GM21381 (cell line): ENCODE measurements around the gene WDR62.

Experiments
- ATAC-seq: cut with Tn5 transposase; IDR thresholded peaks from one replicate; pipeline ENCODE4 v1.9.1; 2021; ENCODE audit warnings: mild to moderate bottlenecking, moderate library complexity; ENCODE audit not compliant: unreplicated experiment

Gene WDR62

DNA sequence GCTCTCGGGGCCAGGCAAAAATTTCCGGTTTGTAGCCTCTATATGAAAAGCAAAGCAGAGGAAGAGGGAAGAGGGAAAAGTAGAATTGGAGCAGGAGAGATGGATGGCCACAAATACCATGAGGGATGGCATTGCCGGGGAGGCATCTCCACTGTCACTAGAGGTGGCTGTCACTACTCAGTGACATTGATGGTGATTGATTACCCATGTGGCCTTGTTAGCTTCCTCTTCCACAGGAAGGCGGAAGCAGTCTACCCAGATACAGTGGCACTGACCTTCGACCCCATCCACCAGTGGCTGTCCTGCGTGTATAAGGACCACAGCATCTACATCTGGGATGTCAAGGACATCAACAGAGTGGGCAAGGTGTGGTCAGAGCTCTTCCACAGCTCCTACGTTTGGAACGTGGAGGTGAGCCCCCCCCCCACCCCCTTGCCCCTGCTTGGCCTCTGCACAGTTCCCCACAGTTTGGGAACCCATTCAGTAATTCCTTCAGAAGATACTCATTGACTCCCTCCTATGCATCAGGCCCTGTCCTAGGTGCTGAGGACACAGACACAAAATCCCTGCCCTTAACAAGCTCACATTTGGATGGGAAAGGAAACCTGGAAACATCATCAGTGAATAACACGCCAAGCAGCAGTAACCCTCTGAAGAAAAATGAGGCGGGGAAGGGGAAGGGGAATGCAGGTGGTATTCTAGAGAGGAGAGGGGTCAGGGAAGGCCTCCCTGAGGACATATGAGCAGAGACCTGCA is 18.6 kb downstream of the WDR62 start:
- no peak for ATAC-seq

- no peak for ATAC-seq
These were observed 24.8 kb downstream of the WDR62 start for GRCh38 chr19:36079389-36079945.

DNA sequence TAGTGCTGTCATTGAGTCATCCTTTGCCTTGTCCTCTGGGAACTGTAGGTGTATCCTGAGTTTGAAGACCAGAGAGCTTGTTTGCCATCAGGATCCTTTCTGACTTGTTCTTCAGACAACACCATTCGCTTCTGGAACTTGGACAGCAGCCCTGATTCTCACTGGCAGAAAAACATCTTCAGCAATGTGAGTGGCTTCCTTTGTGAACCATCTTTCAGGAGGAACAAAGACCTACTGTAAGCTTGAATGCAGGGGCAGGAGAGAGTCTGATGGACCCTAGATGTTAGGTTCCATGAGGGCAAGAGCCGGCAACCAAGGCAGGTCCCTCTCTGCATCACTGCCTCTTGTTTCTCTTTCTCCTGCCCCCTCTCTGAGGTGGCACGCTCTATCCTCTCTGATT is 26.7 kb downstream of the WDR62 start:
- ATAC-seq: no peak

DNA sequence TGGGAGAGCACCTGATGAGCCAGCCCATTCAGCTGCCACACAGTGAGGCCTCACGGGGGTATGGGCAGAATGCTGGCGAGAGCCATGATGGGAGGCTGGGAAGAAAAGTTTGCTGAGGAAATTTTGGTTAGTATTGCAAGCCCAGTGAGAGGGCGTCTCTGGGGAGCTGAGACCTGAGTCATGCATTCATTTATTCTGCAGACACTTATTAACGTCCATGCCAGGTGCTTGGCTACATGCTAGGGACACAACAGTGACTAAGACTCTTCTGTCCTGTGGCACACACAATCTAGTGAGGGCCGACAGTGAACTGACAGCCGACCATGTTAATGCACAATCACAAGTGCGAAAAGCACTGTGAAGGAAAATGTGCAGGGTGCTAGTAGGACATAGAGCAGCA is 27.2 kb downstream of the WDR62 start:
- no peak for ATAC-seq

DNA sequence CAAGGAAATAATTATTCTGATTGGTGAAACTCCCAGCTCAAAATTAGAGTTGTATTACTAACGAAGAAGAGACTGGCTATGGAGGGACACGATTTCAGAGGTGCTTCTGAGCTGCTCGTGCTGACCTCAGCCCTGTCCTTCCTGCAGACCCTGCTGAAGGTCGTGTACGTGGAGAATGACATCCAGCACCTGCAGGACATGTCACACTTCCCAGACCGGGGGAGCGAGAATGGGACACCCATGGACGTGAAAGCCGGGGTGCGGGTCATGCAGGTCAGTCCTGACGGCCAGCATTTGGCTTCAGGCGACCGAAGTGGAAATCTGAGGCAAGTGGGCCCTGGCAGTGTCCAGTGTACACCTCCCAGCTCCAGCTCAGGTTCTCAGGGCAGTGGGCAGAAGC is 28.2 kb downstream of the WDR62 start:
- no peak for ATAC-seq

- ATAC-seq: no peak
These were observed 29.7 kb downstream of the WDR62 start for GRCh38 chr19:36084231-36085009.

GRCh38 chr19:36086326-36086725 is 31.6 kb downstream of the WDR62 start:
- no peak for ATAC-seq

DNA sequence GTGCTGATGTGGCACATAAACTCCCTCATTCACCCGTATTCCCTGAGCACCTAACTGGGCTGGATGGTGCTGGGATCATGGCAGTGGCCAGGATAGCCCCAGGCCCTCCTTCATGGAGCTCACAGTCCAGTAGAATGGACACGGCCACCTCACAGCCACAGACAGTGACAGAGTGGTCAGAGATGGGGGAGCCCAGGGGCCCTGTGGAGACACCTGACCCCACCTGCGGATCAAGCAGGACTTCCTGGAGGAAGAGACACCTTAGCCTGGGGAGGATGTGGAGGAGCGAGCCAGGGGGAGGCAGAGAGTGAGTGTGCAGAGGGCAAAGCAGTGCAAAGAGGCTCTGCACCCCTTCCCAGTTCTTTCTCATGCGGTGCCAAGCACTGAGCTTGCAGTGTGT is 35.1 kb downstream of the WDR62 start:
- no peak for ATAC-seq

GRCh38 chr19:36090910-36091695 is 36.4 kb downstream of the WDR62 start:
- no peak for ATAC-seq

DNA sequence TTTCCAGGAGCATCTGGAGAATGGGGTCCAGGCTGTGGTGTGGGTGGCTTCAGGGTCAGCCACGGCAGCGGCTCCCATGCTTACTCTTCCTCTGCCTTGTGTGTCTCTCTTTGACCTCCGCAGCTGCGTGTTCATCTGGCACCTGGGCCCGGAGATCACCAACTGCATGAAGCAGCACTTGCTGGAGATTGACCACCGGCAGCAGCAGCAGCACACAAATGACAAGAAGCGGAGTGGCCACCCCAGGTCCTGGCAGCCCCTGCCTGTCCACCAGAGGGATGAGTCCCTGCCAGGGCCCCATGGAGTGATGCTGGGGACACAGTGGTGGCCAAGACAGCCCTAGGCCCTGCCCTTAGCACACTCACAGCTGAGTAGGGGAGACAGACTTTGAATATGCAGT is 37.9 kb downstream of the WDR62 start:
- no peak for ATAC-seq

GRCh38 chr19:36093146-36093662 is 38.5 kb downstream of the WDR62 start:
- no peak for ATAC-seq

- ATAC-seq: no peak
These were observed 39.0 kb downstream of the WDR62 start for GRCh38 chr19:36093687-36094086.

GRCh38 chr19:36097036-36097435 is 42.3 kb downstream of the WDR62 start:
- ATAC-seq: no peak

DNA sequence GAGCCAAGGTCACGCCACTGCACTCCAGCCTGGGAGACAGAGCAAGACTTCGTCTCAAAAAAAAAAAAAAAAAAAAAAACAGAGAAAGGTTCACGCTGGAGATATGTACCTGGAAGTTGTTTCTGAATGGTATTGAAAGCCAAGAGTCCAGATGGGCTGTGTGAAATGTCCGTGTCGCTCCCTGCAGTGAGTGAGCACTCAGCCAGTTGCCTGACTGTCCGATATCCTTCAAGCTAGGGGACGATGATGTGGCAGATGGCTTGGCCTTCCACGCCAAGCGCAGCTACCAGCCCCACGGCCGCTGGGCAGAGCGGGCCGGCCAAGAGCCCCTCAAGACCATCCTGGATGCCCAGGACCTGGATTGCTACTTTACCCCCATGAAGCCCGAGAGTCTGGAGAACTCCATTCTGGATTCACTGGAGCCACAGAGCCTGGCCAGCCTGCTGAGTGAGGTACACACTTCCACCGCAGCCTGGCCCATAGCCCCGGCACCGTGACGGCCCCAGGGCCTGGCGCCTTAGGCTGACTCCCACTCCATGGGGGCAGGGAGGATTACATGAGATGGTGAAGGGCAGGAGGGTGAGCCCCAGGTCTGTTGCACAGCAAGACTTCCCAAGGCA is 44.6 kb downstream of the WDR62 start:
- ATAC-seq: no peak

DNA sequence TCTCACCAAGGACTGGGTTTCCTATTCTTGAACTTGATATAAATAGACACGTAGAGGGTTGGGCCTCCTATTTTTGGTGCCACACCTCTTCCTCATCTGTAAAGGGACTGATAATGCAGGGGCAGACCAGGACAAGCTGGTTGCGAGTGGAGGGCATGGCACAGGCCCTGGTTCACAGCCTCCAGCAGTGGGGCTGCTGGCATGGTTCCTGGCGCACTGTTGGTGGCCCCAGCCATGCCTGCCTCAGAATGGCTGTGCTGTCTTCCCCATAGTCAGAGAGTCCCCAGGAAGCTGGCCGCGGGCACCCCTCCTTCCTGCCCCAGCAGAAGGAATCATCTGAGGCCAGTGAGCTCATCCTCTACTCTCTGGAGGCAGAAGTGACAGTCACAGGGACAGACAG is 45.8 kb downstream of the WDR62 start:
- no peak for ATAC-seq

- no peak for ATAC-seq
These were observed 47.0 kb downstream of the WDR62 start for GRCh38 chr19:36101550-36102327.

GRCh38 chr19:36103040-36103626 is 48.4 kb downstream of the WDR62 start:
- no peak for ATAC-seq

DNA sequence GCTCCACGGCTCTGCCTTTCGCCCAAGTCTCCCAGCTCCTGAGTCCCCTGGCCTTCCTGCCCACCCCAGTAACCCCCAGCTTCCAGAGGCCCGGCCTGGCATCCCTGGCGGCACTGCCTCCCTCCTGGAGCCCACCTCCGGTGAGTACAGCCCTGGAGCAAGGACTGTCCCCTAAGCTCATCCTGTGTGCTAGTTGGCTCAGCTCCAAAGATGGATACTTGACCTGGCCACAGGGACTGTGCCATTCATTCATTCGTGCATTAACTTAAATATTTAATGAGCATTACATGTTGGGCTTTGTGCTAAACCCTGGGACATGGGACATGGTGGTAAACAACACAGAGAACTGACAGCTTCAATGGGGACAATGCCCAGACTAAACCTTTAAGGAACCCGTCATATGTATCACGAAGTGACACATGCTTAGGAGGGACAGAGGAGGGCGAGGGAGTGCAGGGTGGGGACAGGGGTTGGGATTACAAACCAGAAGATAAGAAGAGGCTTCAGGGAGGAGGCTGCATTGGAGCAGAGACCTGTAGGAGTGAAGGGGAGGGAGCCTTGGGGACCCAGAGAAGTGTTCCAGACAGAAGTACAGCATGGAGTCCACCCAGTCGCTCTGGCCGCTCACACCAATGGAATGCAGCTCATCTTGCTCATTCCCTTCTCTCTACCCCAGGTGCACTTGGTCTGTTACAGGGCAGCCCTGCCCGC is 49.3 kb downstream of the WDR62 start:
- no peak for ATAC-seq

DNA sequence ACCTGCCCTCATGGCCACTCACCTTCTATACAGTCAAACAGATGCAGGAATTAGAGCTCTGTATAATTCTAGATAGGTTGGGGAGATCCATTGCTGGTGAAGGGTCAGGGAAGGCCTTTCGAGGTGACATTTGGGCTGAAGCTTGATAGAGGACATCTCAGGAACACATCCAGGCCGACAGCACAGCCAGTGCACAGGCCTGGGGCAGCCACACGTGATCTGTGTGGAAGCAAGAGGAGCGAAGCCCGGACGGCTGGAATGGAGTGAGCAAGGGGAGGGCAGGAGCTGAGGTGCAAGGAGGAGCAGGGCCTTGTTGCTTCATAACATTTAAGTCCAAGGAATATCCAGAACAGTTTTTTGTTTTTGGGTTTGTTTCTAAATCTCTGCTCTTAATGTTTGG is 51.7 kb downstream of the WDR62 start:
- ATAC-seq: no peak
